HuH-7 (cell line): ENCODE measurements around the gene TECR.
"Not testable (repeated sequence)": the region's sequence is repeated elsewhere in the genome, so short reads cannot be mapped to it uniquely, and the experiment has no call there.

ENCODE experiments used
- DNase-seq: peaks from one replicate; pipeline ENCODE4 v3.0.0; 2011; ENCODE audit warnings: low spot score

Gene TECR

GRCh38 chr19:14585187-14585586, 55.8 kb downstream of the TECR start:
- DNase-seq = not testable (repeated sequence)

DNA sequence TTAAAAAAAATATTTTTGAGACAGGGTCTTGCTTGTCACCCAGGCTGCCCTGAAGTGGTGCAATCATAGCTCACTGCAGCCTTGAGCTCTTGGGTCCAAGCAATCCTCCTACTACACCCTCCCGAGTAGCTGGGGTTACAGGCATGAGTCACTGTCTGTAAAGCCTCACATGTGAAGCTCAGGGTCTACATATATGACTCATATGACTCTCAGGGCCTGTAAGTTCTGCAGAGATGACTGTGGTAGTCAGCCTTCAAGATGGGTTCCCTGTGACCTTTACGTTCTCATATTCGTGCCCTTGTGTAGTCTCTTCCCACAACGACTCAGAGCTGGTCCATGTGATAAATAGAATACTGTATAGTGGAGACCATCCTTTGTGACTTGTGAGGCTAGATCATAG, 60.0 kb downstream of the TECR start:
- not testable (repeated sequence) for DNase-seq

- DNase-seq = no peak
These were observed 66.2 kb downstream of the TECR start for GRCh38 chr19:14595558-14595957.

DNA sequence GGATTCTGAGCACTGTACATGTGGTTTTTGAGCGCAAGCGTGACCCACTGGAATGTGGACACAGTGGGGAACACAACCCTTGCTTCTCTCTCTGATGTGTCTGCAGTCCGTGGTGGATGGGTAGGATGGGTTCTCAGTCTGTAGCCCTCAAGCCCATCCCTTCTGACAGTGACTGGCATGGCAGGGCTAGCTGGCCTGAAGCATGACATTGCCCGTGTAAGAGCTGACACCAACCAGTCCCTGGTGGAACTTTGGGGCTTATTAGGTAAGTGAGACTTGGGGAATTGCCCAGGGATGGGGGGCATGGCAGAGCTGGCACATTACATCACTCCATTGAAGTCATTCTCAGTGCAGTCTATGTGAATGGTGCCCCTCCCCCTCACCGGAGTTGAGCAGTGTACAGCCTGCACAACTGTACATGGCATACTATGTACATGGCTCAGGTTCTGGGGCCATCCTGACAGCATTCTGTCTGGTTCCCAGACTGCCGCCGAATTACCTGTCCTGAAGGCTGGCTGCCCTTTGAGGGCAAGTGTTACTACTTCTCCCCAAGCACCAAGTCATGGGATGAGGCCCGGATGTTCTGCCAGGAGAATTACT, 70.3 kb downstream of the TECR start:
- DNase-seq = no peak

DNA sequence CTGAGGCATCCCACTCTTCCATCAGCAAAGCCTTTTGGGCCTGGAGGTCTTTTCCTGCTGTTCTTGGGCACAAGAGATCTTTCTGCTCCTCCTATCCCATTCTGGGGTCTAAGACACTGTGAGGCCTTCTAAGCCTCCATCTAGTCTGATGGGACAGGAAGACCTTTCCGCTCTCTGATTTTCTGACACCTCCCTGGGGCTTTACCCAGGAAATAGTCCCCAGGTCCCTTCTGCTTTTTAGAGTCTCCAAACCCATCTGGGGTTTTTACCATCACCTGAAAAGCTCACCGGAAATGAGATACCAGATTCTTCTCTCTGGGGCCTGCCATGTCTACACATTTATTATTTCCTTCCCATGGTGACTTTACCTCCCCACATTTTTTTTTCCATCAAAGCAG, 74.6 kb downstream of the TECR start:
- no peak for DNase-seq

DNA sequence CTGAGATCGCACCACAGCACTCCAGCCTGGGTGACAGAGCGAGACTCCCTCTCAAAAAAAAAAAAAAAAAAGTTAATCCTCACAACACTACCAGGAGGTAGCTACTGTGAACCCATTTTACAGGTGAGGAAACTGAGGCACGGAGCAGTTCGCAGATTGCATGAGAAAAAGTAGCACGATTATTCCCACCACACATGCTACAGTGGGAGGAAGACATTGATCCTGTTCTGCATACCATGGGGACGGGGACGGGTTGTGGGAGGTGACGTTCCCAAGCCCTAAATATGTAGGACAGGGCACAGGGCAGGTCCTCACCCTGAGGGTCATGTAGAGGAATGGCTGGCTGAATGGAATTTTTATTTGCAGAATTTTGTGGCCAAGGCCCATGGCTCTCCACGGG, 77.2 kb downstream of the TECR start:
- no peak for DNase-seq

DNA sequence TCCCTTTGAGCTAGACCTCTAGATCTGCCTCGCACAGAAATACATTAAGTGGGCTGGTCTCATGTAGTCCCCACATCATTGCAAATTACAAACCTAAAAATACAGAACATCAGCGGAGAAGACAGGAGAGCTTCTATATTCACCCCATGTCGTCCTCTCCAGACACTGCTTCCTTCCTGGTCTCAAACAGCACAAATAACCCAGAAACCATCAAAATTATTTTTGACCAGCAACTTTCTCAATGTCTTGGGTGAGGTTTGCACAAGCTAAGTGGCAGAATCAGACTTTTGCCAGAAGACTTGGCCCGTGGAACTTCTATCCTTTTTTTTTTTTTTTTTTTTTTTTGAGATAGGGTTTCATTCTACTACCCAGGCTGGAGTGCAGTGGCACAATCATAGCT, 81.7 kb downstream of the TECR start:
- no peak for DNase-seq

DNA sequence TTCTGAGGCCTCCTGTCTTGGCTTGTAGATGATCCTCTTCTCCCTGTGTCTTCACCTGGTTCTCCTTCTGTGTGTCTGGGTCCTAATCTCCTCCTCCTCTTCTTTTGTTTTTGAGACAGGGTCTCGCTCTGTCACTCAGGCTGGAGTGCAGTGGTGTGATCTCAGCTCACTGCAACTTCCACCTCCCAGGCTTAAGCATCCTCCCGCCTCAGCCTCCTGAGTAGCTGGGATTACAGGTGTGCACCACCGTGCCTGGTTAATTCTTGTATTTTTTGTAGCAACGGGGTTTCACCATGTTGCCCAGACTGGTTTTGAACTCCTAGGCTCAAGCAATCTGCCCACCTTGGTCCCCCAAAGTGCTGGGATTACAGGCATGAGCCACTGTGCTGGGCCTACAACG, 82.8 kb downstream of the TECR start:
- DNase-seq = not testable (repeated sequence)

GRCh38 chr19:14612657-14613056, 83.3 kb downstream of the TECR start:
- no peak for DNase-seq

- not testable (repeated sequence) for DNase-seq
These were observed 84.2 kb downstream of the TECR start for GRCh38 chr19:14613399-14614098.

- DNase-seq = no peak
These were observed 84.7 kb downstream of the TECR start for GRCh38 chr19:14614099-14614412.
